Stomach (tissue), 9 donors: ENCODE measurements around the gene DLG2. TPM values are rescaled to one million over a fixed set of nuclear protein-coding genes. Genes with fewer than 3 reads are reported as not detected.

Source experiments
- DNase-seq, 2 donors: peaks; one replicate each; pipeline versions ENCODE4 v3.0.0 to v3.0.0-alpha.2; 2013 to 2019
- H3K27ac ChIP-seq, 5 donors: fragments of 200-600 bp in 4 of 5; sonication (generic) in 4 of 5; one replicate each; pipeline ENCODE4 v1.5.1; 2013 to 2019; ENCODE audit warnings: mild to moderate bottlenecking in 1 of 5, moderate library complexity in 1 of 5
- H3K27me3 ChIP-seq, 3 donors: fragments of 200-600 bp; sonication (generic); one replicate each; pipeline ENCODE4 v1.5.1; 2017 to 2019; ENCODE audit warnings: mixed run types in 1 of 3
- H3K36me3 ChIP-seq, 4 donors: fragments of 200-600 bp; sonication (generic); 1 replicate in 3 of 4; 2 replicates in 1 of 4; pipeline ENCODE4 v1.5.1; 2016 to 2019
- H3K4me1 ChIP-seq, 4 donors: fragments of 200-600 bp; sonication (generic); one replicate each; pipeline ENCODE4 v1.5.1; 2016 to 2019
- H3K4me3 ChIP-seq, 4 donors: fragments of 200-600 bp; sonication (generic) in 3 of 4; one replicate each; pipeline ENCODE4 v1.5.1; 2016 to 2019; ENCODE audit warnings: mild to moderate bottlenecking in 1 of 4
- H3K9me3 ChIP-seq, 4 donors: fragments of 200-600 bp; sonication (generic); one replicate each; pipeline ENCODE4 v1.5.1; 2016 to 2019
- CTCF ChIP-seq, 7 experiments: fragments of 450-650 bp in 4 of 7; fragments of 200-600 bp in 3 of 7; sonication (generic) in 3 of 7; IDR thresholded peaks; one replicate each; pipeline ENCODE4 v1.5.1; 2016 to 2019; ENCODE audit warnings: antibody characterized with exemption in 7 of 7, control low read depth in 2 of 7, mild to moderate bottlenecking in 1 of 7
- EP300 ChIP-seq: sonication (generic); formaldehyde crosslinking; IDR thresholded peaks from one replicate; pipeline ENCODE4 v1.6.1; 2017; ENCODE audit warnings: antibody characterized with exemption
- POLR2A ChIP-seq, 4 donors: fragments of 450-650 bp; IDR thresholded peaks; one replicate each; pipeline ENCODE4 v1.6.1; 2016; ENCODE audit warnings: antibody characterized with exemption in 4 of 4, control low read depth in 2 of 4, mild to moderate bottlenecking in 1 of 4, moderate library complexity in 1 of 4
- POLR2AphosphoS5 ChIP-seq, 3 donors: sonication (generic); formaldehyde crosslinking; IDR thresholded peaks; one replicate each; pipeline ENCODE4 v1.6.1; 2016; ENCODE audit warnings: antibody characterized with exemption in 3 of 3
- WGBS, 5 donors: extraction: QIAGEN DNeasy Blood & Tissue Kit in 3 of 5; methylation state at CpG; one replicate each; pipeline versions ENCODE4 v1.1.5 to v1.1.7; 2013 to 2018; 5-methylcytosine and 5-hydroxymethylcytosine counted together
- intact Hi-C: fragments of 100-400 bp; cut with DNase I; formaldehyde crosslinking; loops from one replicate; pipeline ENCODE4 v1.15.1; 2023; ENCODE audit warnings: low total_unique reads
- polyA plus RNA-seq, 3 donors: library from polyadenylated mRNA; stranded (reverse); fragments of 200-250 nt; gene quantifications; one replicate each; pipeline ENCODE4 v1.2.3, GENCODE V29; 2013
- total RNA-seq, 5 donors: library from RNA; depleted of rRNA; stranded (reverse); fragments of >200 nt; gene quantifications; one replicate each; pipeline versions ENCODE4 v1.1.0 to v1.2.3, GENCODE V29; 2014 to 2016
- donor health status: healthy with polysubstance abuse.
- donor health status: Bipolar disorder and iron deficiency.
- donor health status: healthy.

Gene DLG2
- total and polyA plus RNA-seq, 8 donors = 1.3 to 19.1 (median 3.5) TPM

DNA sequence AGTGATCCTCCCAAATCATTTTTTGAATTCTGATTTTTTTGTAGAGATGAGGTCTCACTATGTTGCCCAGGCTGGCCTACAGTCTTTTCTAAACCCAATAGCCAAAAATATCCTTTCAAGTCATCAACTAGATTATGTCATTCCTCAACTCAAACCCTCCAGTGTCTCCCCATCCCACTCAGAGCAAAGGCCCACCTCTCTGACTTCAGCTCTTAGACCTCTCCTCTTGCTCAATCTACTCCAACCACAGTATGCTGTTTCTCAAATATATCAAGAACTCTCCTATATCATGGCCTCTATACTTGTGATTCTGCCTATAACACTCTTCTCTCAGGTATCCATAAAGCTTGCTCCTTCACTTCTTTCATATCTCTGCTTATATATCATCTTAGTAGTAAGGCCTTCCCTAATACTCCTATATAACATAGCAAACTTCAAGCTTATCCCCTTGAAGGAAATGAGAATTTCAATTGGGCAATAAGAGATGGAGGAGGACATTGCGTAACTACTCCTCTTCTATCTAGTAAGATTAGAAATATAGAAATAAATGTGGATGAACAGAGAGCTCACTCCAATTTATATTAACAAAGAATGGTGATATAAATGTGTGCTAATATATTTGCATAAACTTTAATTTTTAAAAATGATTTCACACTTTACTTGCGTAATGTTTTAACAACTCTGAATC lies 24.5 kb downstream of the DLG2 start:
- TF ChIP-seq POLR2A (IDR thresholded peaks at IDR 0.05) (no peak), CTCF (IDR thresholded peaks at IDR 0.05) (no peak), EP300 (no peak), POLR2AphosphoS5 (IDR thresholded peaks at IDR 0.05) (no peak)

GRCh38 chr11:85599083-85599482 lies 28.1 kb downstream of the DLG2 start:
- intact Hi-C loops = no loop called here
- no peak for DNase-seq
- Histone ChIP-seq H3K9me3 (no peaks in the 10 kb centered on the region), H3K27me3 (no peaks in the 10 kb centered on the region), H3K36me3 (no peaks in the 10 kb centered on the region), H3K4me1 (no peaks in the 10 kb centered on the region), H3K27ac (no peak overlapping the region), H3K4me3 (no peak overlapping the region)
- 69 to 73% (median 71%) methylated on average over 5 of the region's 5 CpGs for WGBS, 5 donors
- no peak for TF ChIP-seq POLR2AphosphoS5 (IDR thresholded peaks at IDR 0.05)
- no peak for TF ChIP-seq EP300
- TF ChIP-seq CTCF (IDR thresholded peaks at IDR 0.05) = no peak
- TF ChIP-seq POLR2A (IDR thresholded peaks at IDR 0.05) = no peak

More for the DNA sequence above, 24.5 kb downstream of the DLG2 start:
- Histone ChIP-seq H3K36me3 (peaks cover 0 to 4% (median 0%) of the 10 kb centered on the region in 4 donors), H3K4me3 (no peak overlapping the region), H3K4me1 (no peaks in the 10 kb centered on the region), H3K27ac (no peak overlapping the region), H3K27me3 (no peaks in the 10 kb centered on the region), H3K9me3 (no peaks in the 10 kb centered on the region)
- intact Hi-C loops = no loop called here
- DNase-seq = no peak
- WGBS, 5 donors = 93 to 97% (median 96%) methylated on average over 2 of the region's 2 CpGs

DNA sequence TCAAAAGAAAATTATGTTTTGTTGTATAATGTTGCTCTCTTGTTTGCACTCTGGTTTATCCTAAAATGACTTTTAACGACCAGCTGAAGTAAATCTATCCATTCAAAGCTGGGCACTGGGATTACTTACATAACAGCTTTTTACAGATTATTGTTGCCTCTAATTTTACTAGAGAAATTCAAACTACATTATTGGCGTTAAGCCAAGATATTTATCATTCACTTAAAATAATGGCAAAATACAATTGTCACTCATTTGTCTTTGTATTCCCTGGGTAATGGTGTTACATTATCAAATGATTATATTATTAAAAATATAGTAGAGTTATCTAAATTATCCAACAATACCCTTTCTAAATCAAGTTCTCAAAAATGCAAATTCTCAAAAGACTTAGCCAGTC lies 30.3 kb downstream of the DLG2 start:
- H3K36me3 ChIP-seq = no peaks in the 10 kb centered on the region
- no peaks in the 10 kb centered on the region for H3K4me1 ChIP-seq
- no peak overlapping the region for H3K27ac ChIP-seq
- TF ChIP-seq POLR2AphosphoS5 (IDR thresholded peaks at IDR 0.05) = no peak
- TF ChIP-seq CTCF (IDR thresholded peaks at IDR 0.05) = no peak
- TF ChIP-seq POLR2A (IDR thresholded peaks at IDR 0.05) = no peak
- no peak for TF ChIP-seq EP300
- no peaks in the 10 kb centered on the region for H3K27me3 ChIP-seq
- intact Hi-C loops = no loop called here
- DNase-seq = no peak
- 48 to 67% (median 58%) methylated on average over 2 of the region's 2 CpGs for WGBS, 5 donors
- no peak overlapping the region for H3K4me3 ChIP-seq
- H3K9me3 ChIP-seq = no peaks in the 10 kb centered on the region

- no peak overlapping the region for H3K27ac ChIP-seq
- no peaks in the 10 kb centered on the region for H3K4me1 ChIP-seq
- DNase-seq = peak in 1 of 2 donors; percentile 74
- no peak overlapping the region for H3K4me3 ChIP-seq
- H3K27me3 ChIP-seq = no peaks in the 10 kb centered on the region
- TF ChIP-seq CTCF (IDR thresholded peaks at IDR 0.05) = peak in 3 of 7 experiments; percentile 52 to 55 (median 52)
- TF ChIP-seq POLR2A (IDR thresholded peaks at IDR 0.05) = no peak
- no peaks in the 10 kb centered on the region for H3K9me3 ChIP-seq
- H3K36me3 ChIP-seq = no peaks in the 10 kb centered on the region
- intact Hi-C loops = no loop called here
Observed at GRCh38 chr11:85595285-85595884, 31.8 kb downstream of the DLG2 start.
